OCI-LY3 (cell line): Measurements from ENCODE around the gene EYA2.

ENCODE experiments used
- H2AFZ ChIP-seq: fragments of 200-600, 300-600 bp; shearing (Covaris generic); 2 replicates; pipeline ENCODE4 v1.6.0; 2014; ENCODE audit warnings: antibody characterized with exemption, low read depth, low read length
- H3K27ac ChIP-seq: fragments of 200-600, 300-600 bp; sonication (generic); 2 replicates; pipeline ENCODE4 v1.5.1; 2014; ENCODE audit warnings: mild to moderate bottlenecking, low read length, moderate library complexity, mixed read lengths
- H3K27me3 ChIP-seq: fragments of 200-600, 300-600 bp; sonication (generic); 2 replicates; pipeline ENCODE4 v1.6.1; 2014; ENCODE audit warnings: low read depth, low read length, mixed read lengths
- H3K36me3 ChIP-seq: fragments of 200-600, 300-600 bp; sonication (generic); replicated peaks from 2 replicates; pipeline ENCODE3; 2014; ENCODE audit warnings: low read depth, low read length, mixed read lengths
- H3K4me1 ChIP-seq: fragments of 300-600, 200-600 bp; sonication (generic); 2 replicates; pipeline ENCODE4 v1.6.1; 2014; ENCODE audit warnings: low read length, mixed read lengths
- H3K4me2 ChIP-seq: fragments of 200-600, 300-600 bp; sonication (generic); 2 replicates; pipeline ENCODE4 v1.6.1; 2014; ENCODE audit warnings: low read length, mixed read lengths
- H3K4me3 ChIP-seq: fragments of 300-600, 200-600 bp; sonication (generic); 2 replicates; pipeline ENCODE4 v1.5.1; 2014; ENCODE audit warnings: antibody characterized with exemption, mild to moderate bottlenecking, low read length, moderate library complexity
- H3K79me2 ChIP-seq: fragments of 300-600, 200-600 bp; shearing (Covaris generic); 2 replicates; pipeline ENCODE4 v1.6.1; 2014; ENCODE audit warnings: mild to moderate bottlenecking, low read length, mixed read lengths
- H3K9ac ChIP-seq: fragments of 300-600, 200-600 bp; shearing (Covaris generic); 2 replicates; pipeline ENCODE4 v1.6.0; 2014; ENCODE audit warnings: mild to moderate bottlenecking, low read length, moderate library complexity
- H3K9me3 ChIP-seq: fragments of 200-600, 300-600 bp; shearing (Covaris generic); 2 replicates; pipeline ENCODE4 v1.6.1; 2014; ENCODE audit warnings: low read length, mixed read lengths; ENCODE audit not compliant: insufficient read depth
- H4K20me1 ChIP-seq: fragments of 200-600, 300-600 bp; sonication (generic); 2 replicates; pipeline ENCODE4 v1.6.1; 2016; ENCODE audit warnings: low read length, mixed read lengths; ENCODE audit not compliant: insufficient read depth
- EZH2phosphoT487 ChIP-seq: fragments of 200-600 bp; shearing (Covaris generic); IDR thresholded peaks from 2 replicates; pipeline ENCODE4 v1.6.1; 2018; ENCODE audit warnings: antibody characterized with exemption, mixed run types, low read depth
- TF ChIP-seq, protein P1 (sequence below): fragments of 200-600, 300-600 bp; sonication (generic); IDR thresholded peaks from 2 replicates; pipeline ENCODE4 v1.5.1; 2014; ENCODE audit warnings: antibody characterized with exemption, low read length, low read depth

Gene EYA2

DNA sequence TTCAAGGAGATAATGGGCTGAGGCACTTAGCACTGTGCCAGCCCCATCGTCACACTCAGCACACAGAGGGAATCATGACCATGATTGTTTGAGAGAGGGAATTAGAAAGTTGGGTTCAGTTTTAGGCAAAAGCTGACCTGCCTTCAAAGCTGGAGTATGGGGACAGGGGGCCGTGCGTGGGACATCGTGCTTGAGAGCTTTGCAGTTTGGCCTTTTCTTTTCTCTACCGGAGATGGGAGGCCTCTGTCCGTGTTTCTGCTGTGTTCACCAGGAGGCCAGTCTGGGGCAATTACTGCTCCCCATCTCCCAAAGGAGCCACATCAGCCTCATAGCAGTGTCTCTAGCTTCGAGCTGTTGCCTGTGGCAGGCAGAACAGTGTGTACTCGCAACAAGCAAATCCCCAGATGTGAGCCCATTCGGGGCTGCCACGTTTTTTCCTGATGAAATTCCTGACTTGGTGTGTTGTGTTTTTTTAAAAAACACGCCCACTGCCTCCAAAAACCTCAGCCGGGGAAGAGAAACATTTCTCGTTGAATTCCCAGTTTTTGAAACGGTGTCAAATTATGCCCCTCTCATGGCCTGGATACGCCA, 20.2 kb downstream of the EYA2 start:
- H3K4me3 ChIP-seq, result no peak overlapping the region
- H3K9ac ChIP-seq, result no peak overlapping the region
- H3K36me3 ChIP-seq, result peaks cover 4% of the 10 kb centered on the region
- no peak overlapping the region for H3K27ac ChIP-seq
- no peaks in the 10 kb centered on the region for H3K79me2 ChIP-seq
- H4K20me1 ChIP-seq, result no peaks in the 10 kb centered on the region
- H3K4me2 ChIP-seq, result no peak overlapping the region
- no peak overlapping the region for H2AFZ ChIP-seq
- H3K9me3 ChIP-seq, result no peaks in the 10 kb centered on the region; the same call in 1 of the 2 replicates
- H3K27me3 ChIP-seq, result no peaks in the 10 kb centered on the region
- peaks cover 8% of the 10 kb centered on the region for H3K4me1 ChIP-seq
- TF ChIP-seq, protein P1, sequence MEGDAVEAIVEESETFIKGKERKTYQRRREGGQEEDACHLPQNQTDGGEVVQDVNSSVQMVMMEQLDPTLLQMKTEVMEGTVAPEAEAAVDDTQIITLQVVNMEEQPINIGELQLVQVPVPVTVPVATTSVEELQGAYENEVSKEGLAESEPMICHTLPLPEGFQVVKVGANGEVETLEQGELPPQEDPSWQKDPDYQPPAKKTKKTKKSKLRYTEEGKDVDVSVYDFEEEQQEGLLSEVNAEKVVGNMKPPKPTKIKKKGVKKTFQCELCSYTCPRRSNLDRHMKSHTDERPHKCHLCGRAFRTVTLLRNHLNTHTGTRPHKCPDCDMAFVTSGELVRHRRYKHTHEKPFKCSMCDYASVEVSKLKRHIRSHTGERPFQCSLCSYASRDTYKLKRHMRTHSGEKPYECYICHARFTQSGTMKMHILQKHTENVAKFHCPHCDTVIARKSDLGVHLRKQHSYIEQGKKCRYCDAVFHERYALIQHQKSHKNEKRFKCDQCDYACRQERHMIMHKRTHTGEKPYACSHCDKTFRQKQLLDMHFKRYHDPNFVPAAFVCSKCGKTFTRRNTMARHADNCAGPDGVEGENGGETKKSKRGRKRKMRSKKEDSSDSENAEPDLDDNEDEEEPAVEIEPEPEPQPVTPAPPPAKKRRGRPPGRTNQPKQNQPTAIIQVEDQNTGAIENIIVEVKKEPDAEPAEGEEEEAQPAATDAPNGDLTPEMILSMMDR, result no peak
- no peak for TF ChIP-seq EZH2phosphoT487

DNA sequence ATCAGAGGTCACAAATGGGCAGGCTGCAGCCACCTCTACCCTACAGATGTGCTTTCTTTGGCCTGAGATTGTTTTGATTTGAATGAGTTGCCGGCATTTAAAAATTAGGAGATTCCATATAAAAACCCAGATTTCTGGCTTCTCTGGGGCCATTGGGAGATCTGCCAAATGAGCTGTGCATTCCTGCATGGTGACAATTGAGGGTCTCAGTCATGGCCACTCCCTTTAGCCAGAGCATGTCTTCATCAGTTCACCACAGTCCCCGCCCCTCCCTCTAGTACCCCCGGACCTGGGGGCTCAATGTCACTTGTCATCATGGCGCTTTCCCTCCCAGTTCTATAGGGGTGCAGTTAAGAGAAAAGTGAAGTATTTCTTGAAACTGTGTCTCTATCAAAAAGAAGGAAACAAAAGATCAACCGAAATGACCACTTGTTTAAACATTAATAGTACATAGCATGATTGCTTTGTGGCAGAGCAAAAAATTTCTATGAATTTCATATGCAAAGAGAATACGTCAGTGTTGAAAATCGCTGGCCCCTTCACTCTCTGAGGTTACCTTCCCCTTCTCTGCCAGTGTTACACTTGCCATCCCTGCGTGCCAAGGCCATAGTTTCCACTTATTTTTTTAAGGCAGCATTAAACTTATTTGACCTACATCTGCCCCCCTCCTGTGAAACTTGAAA, 21.1 kb downstream of the EYA2 start:
- Histone ChIP-seq H3K27ac (no peak overlapping the region), H3K79me2 (no peaks in the 10 kb centered on the region), H3K27me3 (no peaks in the 10 kb centered on the region), H3K9ac (no peak overlapping the region), H4K20me1 (no peaks in the 10 kb centered on the region), H3K4me3 (no peak overlapping the region), H3K4me1 (no peaks in the 10 kb centered on the region), H2AFZ (no peak overlapping the region), H3K9me3 (no peaks in the 10 kb centered on the region; the same call in 1 of the 2 replicates), H3K36me3 (no peaks in the 10 kb centered on the region), H3K4me2 (no peak overlapping the region)
- no peak for TF ChIP-seq EZH2phosphoT487
- TF ChIP-seq, protein P1, result no peak

DNA sequence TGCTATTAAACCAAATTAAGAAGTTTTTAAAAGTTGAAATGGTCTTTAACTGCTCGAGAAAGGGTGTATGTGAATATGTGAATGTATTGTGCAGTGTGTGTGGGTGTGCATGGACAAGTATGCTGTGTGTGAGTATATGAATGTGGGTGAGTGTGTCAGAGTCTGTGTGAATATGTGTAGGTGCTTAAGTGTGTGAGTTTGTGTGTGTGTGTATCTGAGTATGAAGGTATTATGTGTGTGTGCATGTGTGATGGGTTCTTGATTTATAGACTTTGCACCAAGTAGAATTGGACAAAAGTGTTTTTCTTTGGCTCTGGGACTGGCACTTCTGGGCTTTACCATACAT, 21.6 kb downstream of the EYA2 start:
- Histone ChIP-seq H3K27ac (no peak overlapping the region), H3K36me3 (no peaks in the 10 kb centered on the region), H3K27me3 (no peaks in the 10 kb centered on the region), H3K4me2 (no peak overlapping the region), H3K9me3 (no peaks in the 10 kb centered on the region), H3K4me1 (no peaks in the 10 kb centered on the region), H3K79me2 (no peaks in the 10 kb centered on the region), H4K20me1 (no peaks in the 10 kb centered on the region), H3K9ac (no peak overlapping the region), H2AFZ (no peak overlapping the region), H3K4me3 (no peak overlapping the region)
- TF ChIP-seq EZH2phosphoT487, result no peak
- TF ChIP-seq, protein P1, result no peak

DNA sequence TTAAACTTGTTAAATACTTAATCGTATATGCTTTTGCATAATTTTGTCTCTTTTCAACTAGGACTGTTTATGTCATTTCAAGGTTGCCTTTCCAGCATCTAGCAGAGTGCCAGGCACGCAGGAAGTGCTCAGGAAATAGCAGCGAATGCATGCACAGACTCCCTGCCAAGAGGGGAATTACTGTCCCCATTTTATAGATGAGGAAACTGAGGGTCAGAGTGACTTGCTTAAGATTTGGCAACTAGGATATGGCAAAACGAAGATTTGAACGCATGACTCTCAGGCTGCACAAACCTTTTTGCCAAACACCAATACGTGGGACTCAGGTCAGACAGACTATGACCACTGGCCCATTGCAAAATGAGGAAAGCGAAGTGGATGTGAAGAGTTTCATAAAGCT, 22.5 kb downstream of the EYA2 start:
- Histone ChIP-seq H3K9ac (no peak overlapping the region), H4K20me1 (no peaks in the 10 kb centered on the region), H3K4me3 (no peak overlapping the region), H3K79me2 (no peaks in the 10 kb centered on the region), H2AFZ (no peak overlapping the region), H3K9me3 (no peaks in the 10 kb centered on the region), H3K27me3 (no peaks in the 10 kb centered on the region), H3K36me3 (no peaks in the 10 kb centered on the region), H3K27ac (no peak overlapping the region), H3K4me2 (no peak overlapping the region), H3K4me1 (no peaks in the 10 kb centered on the region)
- TF ChIP-seq, protein P1, result no peak
